GM12878 (cell line): ENCODE data around the gene SMARCC1. TPM values are rescaled to one million over a fixed set of nuclear protein-coding genes. Genes with fewer than 3 reads are reported as not detected.

Experiments used
- ATAC-seq: fragments of 200-7000 bp; cut with Tn5 transposase; 3 replicates; pipeline ENCODE4 v1.9.1; 2020; ENCODE audit warnings: mild to moderate bottlenecking, moderate library complexity
- BruUV-seq: library from RNA; stranded (reverse); fragments of 400-500 nt; replicated peaks from 2 replicates; lab custom pipeline; 2021; lab: Mats Ljungman, UMichigan
- CTCF ChIA-PET: fragments of 300-600 bp; sonication (Branson Sonifier 250); formaldehyde crosslinking; extraction: SDS; loops from one replicate; lab custom pipeline; 2021; ENCODE audit warnings: inconsistent platforms; lab: Yijun Ruan, JAX
- POLR2A ChIA-PET: fragments of 350-600 bp; formaldehyde crosslinking; extraction: SDS; loops from one replicate; lab custom pipeline; 2021; ENCODE audit warnings: inconsistent platforms; lab: Charles Lee
- RAD21 ChIA-PET: fragments of 300-600 bp; sonication (Branson Sonifier 250); formaldehyde crosslinking; loops from one replicate; lab custom pipeline; 2023; ENCODE audit warnings: antibody characterized with exemption; ENCODE audit not compliant: unreplicated experiment; lab: Charles Lee
- SMC1A ChIA-PET: fragments of 300-600 bp; sonication (Branson Sonifier 250); formaldehyde crosslinking; loops from one replicate; lab custom pipeline; 2023; ENCODE audit not compliant: unreplicated experiment, uncharacterized antibody; lab: Charles Lee
- DNase-seq: peaks from one replicate; pipeline ENCODE4 v3.0.0-alpha.2; 2011; ENCODE audit warnings: low read depth, low spot score
- FAIRE-seq: peaks from 3 replicates; lab custom pipeline; 2011; peaks lifted over from hg19 to GRCh38; lab: Jason Lieb, UNC
- H2AFZ ChIP-seq: 2 replicates; pipeline ENCODE4 v1.6.0; 2011; ENCODE audit warnings: low read depth, low read length, control low read depth; ENCODE audit not compliant: control insufficient read depth
- H3K27ac ChIP-seq: 2 replicates; pipeline ENCODE4 v1.5.1; 2011; ENCODE audit warnings: control low read depth; ENCODE audit not compliant: control insufficient read depth, insufficient read depth
- H3K27me3 ChIP-seq, 2 experiments: replicated peaks in 1 of 2; 2 replicates each; pipeline versions ENCODE4 v1.6.0 to v1.6.1; 2011; ENCODE audit warnings: low read length in 1 of 2; ENCODE audit not compliant: control insufficient read depth in 2 of 2, insufficient read depth in 2 of 2
- H3K36me3 ChIP-seq, 2 experiments: 2 replicates each; pipeline ENCODE4 v1.5.1; 2011; ENCODE audit warnings: low read length in 1 of 2; ENCODE audit not compliant: control insufficient read depth in 2 of 2, insufficient read depth in 2 of 2
- H3K4me1 ChIP-seq: 2 replicates; pipeline ENCODE4 v1.6.1; 2011; ENCODE audit warnings: mild to moderate bottlenecking, low read length, moderate library complexity, mixed read lengths; ENCODE audit not compliant: control insufficient read depth, insufficient read depth
- H3K4me2 ChIP-seq: 2 replicates; pipeline ENCODE4 v1.6.0; 2011; ENCODE audit warnings: control low read depth; ENCODE audit not compliant: control insufficient read depth, insufficient read depth
- H3K4me3 ChIP-seq: fragments of 200-600 bp; sonication (generic); 2 replicates; pipeline ENCODE4 v1.5.1; 2016
- H3K79me2 ChIP-seq: 2 replicates; pipeline ENCODE4 v1.6.0; 2011; ENCODE audit warnings: low read length; ENCODE audit not compliant: control insufficient read depth, insufficient read depth
- H3K9ac ChIP-seq: 2 replicates; pipeline ENCODE4 v1.8.0; 2011; ENCODE audit warnings: low read length, control low read depth, mixed read lengths; ENCODE audit not compliant: control insufficient read depth, insufficient read depth
- H3K9me3 ChIP-seq: replicated peaks from 3 replicates; pipeline ENCODE4 v1.5.1; 2011; ENCODE audit warnings: mild to moderate bottlenecking, low read length; ENCODE audit not compliant: control insufficient read depth, insufficient read depth
- H4K20me1 ChIP-seq: 2 replicates; pipeline ENCODE4 v1.6.0; 2011; ENCODE audit not compliant: control insufficient read depth, insufficient read depth
- BRCA1 ChIP-seq: IDR thresholded peaks from 2 replicates; pipeline ENCODE4 v1.6.1; 2011; ENCODE audit warnings: low read depth, low read length, improper control_type of control experiment
- IKZF2 ChIP-seq, 2 experiments: fragments of 450-650 bp; IDR thresholded peaks; 2 replicates each; pipeline ENCODE4 v1.6.1; 2017; ENCODE audit warnings: mild to moderate bottlenecking in 2 of 2, moderate library complexity in 2 of 2
- IRF4 ChIP-seq: IDR thresholded peaks from 2 replicates; pipeline ENCODE4 v1.6.1; 2011; ENCODE audit warnings: low read depth, low read length
- KAT2A ChIP-seq: conservative IDR thresholded peaks from 2 replicates; pipeline ENCODE4 v1.6.1; 2011; ENCODE audit warnings: low read depth, low read length; ENCODE audit not compliant: control insufficient read depth
- MTA2 ChIP-seq: fragments of 450-650 bp; IDR thresholded peaks from 2 replicates; pipeline ENCODE4 v1.6.1; 2016; ENCODE audit warnings: low read depth, mild to moderate bottlenecking, moderate library complexity
- NFXL1 ChIP-seq: fragments of 450-650 bp; IDR thresholded peaks from 2 replicates; pipeline ENCODE4 v1.6.1; 2017; ENCODE audit warnings: antibody characterized with exemption, mild to moderate bottlenecking, borderline replicate concordance
- STAT1 ChIP-seq: fragments of 450-650 bp; conservative IDR thresholded peaks from 2 replicates; pipeline ENCODE4 v1.6.1; 2014; ENCODE audit warnings: antibody characterized with exemption, mild to moderate bottlenecking
- TCF7 ChIP-seq: IDR thresholded peaks from 2 replicates; pipeline ENCODE4 v1.6.1; 2014; ENCODE audit warnings: antibody characterized with exemption, borderline replicate concordance
- WGBS: methylation state at CpG from one replicate; pipeline ENCODE4 v1.1.6; 2016; ENCODE audit warnings: low lambda C conversion rate; ENCODE audit not compliant: insufficient replicate concordance, insufficient coverage; ENCODE audit errors: missing lambda C conversion rate; 5-methylcytosine and 5-hydroxymethylcytosine counted together
- in situ Hi-C: fragments of 300-500 bp; cut with MboI; formaldehyde crosslinking; loops from 9 replicates; pipeline ENCODE4 v1.14.3; 2018; ENCODE audit warnings: mixed read lengths
- intact Hi-C: fragments of 100-400 bp; cut with micrococcal nuclease; formaldehyde crosslinking; loops from one replicate; pipeline ENCODE4 v1.14.2; 2022; ENCODE audit not compliant: unreplicated experiment
- polyA plus RNA-seq, 11 experiments: library from polyadenylated mRNA; depleted of rRNA in 4 of 11; unstranded in 6 of 11; stranded (reverse) in 5 of 11; fragments of >200 nt; fragmentation: Nextera tagmentation in 4 of 11; fragmentation: Illumina TruSeq in 1 of 11; extraction: Ambion mirVana in 4 of 11; extraction: Trizol in 1 of 11; gene quantifications; 1 replicate in 1 of 11; 2 replicates in 10 of 11; pipeline versions ENCODE4 v1.2.1 to v1.2.3, GENCODE V29; 2011 to 2016; ENCODE audit warnings: inconsistent platforms in 2 of 11, missing spikeins in 2 of 11, low read depth in 1 of 11
- total RNA-seq, 4 experiments: library from RNA; depleted of rRNA in 3 of 4; stranded (reverse); fragments of >200 nt in 3 of 4; fragmentation: Illumina TruSeq in 1 of 4; extraction: Trizol in 1 of 4; gene quantifications; 2 replicates each; pipeline versions ENCODE4 v1.2.1 to v1.2.3, GENCODE V29; 2013 to 2021
- TF ChIP-seq, protein P1 (sequence below), 3 experiments: IDR thresholded peaks in 2 of 3; conservative IDR thresholded peaks in 1 of 3; 2 replicates each; pipeline ENCODE4 v1.5.1; 2011; ENCODE audit warnings: low read depth in 3 of 3, low read length in 3 of 3, mild to moderate bottlenecking in 3 of 3, control low read depth in 2 of 3, moderate library complexity in 2 of 3, inconsistent platforms in 1 of 3, mixed read lengths in 1 of 3; ENCODE audit not compliant: control insufficient read depth in 2 of 3, insufficient read depth in 1 of 3; ENCODE audit errors: extremely low read depth in 1 of 3
- TF ChIP-seq, protein P2 (sequence below): fragments of 450-650 bp; IDR thresholded peaks from 2 replicates; pipeline ENCODE4 v1.6.1; 2017; ENCODE audit warnings: antibody characterized with exemption, mild to moderate bottlenecking, moderate library complexity
- TF ChIP-seq, protein P3 (sequence below): fragments of 450-650 bp; IDR thresholded peaks from 2 replicates; pipeline ENCODE4 v1.6.1; 2017; ENCODE audit warnings: mild to moderate bottlenecking, moderate library complexity

Gene SMARCC1
- total and polyA plus RNA-seq, 10 of the 15 experiments (the other 5 are each of a cell fraction or from before 2014, with no cell fraction given), result 26.6 to 147 (median 57.1) TPM

DNA sequence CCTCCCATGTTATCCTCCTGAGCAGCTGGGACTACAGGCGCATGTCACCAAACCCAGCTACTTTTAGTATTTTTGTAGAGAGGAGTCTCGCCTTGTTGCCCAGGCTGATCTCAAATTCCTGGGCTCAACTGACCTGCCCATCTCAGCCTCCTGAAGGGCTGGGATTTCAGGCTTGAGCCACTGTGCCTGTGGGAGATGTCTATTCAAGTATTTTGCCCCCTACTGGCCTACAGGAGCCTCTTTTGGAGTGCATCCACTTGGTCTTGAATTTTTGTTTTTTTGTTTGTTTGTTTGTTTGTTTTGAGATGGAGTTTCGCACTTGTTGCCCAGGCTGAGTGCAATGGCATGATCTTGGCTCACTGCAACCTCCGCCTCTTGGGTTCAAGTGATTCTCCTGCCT, 18.0 kb upstream of the SMARCC1 start (continued):
- TF ChIP-seq, protein P1, sequence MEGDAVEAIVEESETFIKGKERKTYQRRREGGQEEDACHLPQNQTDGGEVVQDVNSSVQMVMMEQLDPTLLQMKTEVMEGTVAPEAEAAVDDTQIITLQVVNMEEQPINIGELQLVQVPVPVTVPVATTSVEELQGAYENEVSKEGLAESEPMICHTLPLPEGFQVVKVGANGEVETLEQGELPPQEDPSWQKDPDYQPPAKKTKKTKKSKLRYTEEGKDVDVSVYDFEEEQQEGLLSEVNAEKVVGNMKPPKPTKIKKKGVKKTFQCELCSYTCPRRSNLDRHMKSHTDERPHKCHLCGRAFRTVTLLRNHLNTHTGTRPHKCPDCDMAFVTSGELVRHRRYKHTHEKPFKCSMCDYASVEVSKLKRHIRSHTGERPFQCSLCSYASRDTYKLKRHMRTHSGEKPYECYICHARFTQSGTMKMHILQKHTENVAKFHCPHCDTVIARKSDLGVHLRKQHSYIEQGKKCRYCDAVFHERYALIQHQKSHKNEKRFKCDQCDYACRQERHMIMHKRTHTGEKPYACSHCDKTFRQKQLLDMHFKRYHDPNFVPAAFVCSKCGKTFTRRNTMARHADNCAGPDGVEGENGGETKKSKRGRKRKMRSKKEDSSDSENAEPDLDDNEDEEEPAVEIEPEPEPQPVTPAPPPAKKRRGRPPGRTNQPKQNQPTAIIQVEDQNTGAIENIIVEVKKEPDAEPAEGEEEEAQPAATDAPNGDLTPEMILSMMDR (IDR thresholded peaks at IDR 0.05 in 2 of 3, conservative IDR thresholded peaks at IDR 0.05 in 1 of 3; ENCODE audit: control insufficient read depth in 2 of 3, extremely low read depth in 1 of 3, insufficient read depth in 1 of 3, low read depth in 3 of 3, low read length in 3 of 3), result peak; percentile 14 to 55 (median 42); a peak in 4 of 6 replicates

DNA sequence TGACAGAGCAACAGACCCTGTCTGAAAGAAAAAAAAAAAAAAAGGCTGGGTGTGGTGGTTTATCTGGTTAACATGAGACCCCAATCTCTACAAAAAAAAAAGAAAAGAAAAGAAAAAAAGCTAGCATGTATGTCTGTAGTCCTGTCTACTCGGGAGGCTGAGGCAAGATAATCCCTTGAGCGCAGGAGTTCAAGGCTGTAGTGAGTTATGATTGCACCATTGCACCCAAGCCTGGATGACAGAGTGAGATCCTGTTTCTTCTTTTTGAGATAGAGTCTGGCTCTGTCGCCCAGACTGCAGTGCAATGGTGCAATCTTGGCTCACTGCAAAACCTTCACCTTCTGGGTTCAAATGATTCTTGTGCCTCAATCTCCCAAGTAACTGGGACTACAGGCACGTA, 12.9 kb upstream of the SMARCC1 start:
- Histone ChIP-seq H3K27ac (no peak overlapping the region), H3K4me1 (no peaks in the 10 kb centered on the region), H4K20me1 (no peaks in the 10 kb centered on the region), H3K27me3 (no peaks in the 10 kb centered on the region; a peak in 1 of 4 replicates), H3K9ac (no peak overlapping the region), H3K79me2 (no peaks in the 10 kb centered on the region), H3K36me3 (no peaks in the 10 kb centered on the region), H3K4me2 (no peak overlapping the region), H2AFZ (no peak overlapping the region), H3K4me3 (no peak overlapping the region), H3K9me3 (no peaks in the 10 kb centered on the region; the same call in 2 of the 3 replicates)
- BruUV-seq, result no TSS peak
- ChIA-PET SMC1A (no interaction called here), CTCF (interaction anchor here (0.6 to 5.6 kb wide), 3 partner anchors 31 to 273 kb away, joined by 3 to 28 read pairs (median 3); no protein-coding TSS in a partner anchor), RAD21 (no interaction called here), POLR2A (interaction anchor here (0.6 to 1.4 kb wide), 2 partner anchors 11 to 383 kb away, joined by 3 read pairs; no protein-coding TSS in a partner anchor)
- 65% methylated on average over 4 of the region's 4 CpGs for WGBS
- DNase-seq (no peak), FAIRE-seq (no peak), ATAC-seq (no peak)
- intact Hi-C loops (no loop called here), in situ Hi-C loops (no loop called here)
- TF ChIP-seq, protein P2, sequence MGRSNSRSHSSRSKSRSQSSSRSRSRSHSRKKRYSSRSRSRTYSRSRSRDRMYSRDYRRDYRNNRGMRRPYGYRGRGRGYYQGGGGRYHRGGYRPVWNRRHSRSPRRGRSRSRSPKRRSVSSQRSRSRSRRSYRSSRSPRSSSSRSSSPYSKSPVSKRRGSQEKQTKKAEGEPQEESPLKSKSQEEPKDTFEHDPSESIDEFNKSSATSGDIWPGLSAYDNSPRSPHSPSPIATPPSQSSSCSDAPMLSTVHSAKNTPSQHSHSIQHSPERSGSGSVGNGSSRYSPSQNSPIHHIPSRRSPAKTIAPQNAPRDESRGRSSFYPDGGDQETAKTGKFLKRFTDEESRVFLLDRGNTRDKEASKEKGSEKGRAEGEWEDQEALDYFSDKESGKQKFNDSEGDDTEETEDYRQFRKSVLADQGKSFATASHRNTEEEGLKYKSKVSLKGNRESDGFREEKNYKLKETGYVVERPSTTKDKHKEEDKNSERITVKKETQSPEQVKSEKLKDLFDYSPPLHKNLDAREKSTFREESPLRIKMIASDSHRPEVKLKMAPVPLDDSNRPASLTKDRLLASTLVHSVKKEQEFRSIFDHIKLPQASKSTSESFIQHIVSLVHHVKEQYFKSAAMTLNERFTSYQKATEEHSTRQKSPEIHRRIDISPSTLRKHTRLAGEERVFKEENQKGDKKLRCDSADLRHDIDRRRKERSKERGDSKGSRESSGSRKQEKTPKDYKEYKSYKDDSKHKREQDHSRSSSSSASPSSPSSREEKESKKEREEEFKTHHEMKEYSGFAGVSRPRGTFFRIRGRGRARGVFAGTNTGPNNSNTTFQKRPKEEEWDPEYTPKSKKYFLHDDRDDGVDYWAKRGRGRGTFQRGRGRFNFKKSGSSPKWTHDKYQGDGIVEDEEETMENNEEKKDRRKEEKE, result no peak
- TF ChIP-seq KAT2A, result no peak
- TF ChIP-seq TCF7, result no peak
- TF ChIP-seq BRCA1, result no peak
- no peak for TF ChIP-seq STAT1
- TF ChIP-seq NFXL1, result no peak
- no peak for TF ChIP-seq MTA2
- TF ChIP-seq IRF4, result no peak
- TF ChIP-seq IKZF2 (IDR thresholded peaks at IDR 0.05), result no peak
- TF ChIP-seq, protein P3, sequence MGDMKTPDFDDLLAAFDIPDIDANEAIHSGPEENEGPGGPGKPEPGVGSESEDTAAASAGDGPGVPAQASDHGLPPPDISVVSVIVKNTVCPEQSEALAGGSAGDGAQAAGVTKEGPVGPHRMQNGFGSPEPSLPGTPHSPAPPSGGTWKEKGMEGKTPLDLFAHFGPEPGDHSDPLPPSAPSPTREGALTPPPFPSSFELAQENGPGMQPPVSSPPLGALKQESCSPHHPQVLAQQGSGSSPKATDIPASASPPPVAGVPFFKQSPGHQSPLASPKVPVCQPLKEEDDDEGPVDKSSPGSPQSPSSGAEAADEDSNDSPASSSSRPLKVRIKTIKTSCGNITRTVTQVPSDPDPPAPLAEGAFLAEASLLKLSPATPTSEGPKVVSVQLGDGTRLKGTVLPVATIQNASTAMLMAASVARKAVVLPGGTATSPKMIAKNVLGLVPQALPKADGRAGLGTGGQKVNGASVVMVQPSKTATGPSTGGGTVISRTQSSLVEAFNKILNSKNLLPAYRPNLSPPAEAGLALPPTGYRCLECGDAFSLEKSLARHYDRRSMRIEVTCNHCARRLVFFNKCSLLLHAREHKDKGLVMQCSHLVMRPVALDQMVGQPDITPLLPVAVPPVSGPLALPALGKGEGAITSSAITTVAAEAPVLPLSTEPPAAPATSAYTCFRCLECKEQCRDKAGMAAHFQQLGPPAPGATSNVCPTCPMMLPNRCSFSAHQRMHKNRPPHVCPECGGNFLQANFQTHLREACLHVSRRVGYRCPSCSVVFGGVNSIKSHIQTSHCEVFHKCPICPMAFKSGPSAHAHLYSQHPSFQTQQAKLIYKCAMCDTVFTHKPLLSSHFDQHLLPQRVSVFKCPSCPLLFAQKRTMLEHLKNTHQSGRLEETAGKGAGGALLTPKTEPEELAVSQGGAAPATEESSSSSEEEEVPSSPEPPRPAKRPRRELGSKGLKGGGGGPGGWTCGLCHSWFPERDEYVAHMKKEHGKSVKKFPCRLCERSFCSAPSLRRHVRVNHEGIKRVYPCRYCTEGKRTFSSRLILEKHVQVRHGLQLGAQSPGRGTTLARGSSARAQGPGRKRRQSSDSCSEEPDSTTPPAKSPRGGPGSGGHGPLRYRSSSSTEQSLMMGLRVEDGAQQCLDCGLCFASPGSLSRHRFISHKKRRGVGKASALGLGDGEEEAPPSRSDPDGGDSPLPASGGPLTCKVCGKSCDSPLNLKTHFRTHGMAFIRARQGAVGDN, result no peak
